COLO829 (cell line): Measurements from ENCODE around the gene TNFAIP8.

Experiments
- DNase-seq: peaks from one replicate; pipeline ENCODE4 v3.0.0; 2012; ENCODE audit warnings: low spot score

TNFAIP8 gene

DNA sequence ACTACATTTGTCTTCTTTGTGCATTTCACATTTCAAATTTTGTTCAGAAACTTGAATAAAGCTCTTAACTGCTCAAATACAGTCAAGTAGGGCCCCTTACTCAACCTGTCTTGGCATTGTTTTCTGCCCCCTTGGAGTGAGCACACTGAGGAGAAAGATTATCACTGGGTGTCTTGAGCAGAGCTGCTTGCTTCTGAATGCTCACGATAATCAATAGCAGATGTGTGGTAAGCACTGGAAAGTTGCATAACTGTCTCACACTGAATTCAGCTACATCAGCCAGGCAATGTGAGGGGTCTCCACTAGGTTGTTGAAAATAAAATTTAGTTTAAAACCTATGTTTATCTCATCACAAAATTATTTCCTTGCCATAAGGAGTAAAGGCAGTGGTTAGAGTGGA, 7.8 kb upstream of the TNFAIP8 start:
- DNase-seq: no peak

DNA sequence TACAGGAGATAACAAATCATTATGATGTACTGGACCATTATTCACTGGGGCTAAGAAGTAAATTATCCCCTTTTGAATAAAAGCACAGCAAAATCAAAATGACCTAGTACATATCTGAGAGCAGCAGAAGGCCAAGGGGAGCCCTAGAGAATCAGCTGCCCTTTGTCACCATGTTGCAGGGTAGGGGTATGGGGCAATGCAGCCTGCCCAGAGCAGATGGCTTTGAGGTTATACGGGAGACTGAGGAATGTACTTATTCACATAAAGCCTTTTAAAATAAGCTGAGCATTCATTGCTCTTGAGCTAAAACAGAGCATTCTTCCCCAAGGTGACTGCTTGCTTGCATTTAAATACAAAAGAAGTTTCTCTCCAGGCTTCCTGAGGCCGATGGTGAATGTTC, 2.6 kb upstream of the TNFAIP8 start:
- no peak for DNase-seq

DNA sequence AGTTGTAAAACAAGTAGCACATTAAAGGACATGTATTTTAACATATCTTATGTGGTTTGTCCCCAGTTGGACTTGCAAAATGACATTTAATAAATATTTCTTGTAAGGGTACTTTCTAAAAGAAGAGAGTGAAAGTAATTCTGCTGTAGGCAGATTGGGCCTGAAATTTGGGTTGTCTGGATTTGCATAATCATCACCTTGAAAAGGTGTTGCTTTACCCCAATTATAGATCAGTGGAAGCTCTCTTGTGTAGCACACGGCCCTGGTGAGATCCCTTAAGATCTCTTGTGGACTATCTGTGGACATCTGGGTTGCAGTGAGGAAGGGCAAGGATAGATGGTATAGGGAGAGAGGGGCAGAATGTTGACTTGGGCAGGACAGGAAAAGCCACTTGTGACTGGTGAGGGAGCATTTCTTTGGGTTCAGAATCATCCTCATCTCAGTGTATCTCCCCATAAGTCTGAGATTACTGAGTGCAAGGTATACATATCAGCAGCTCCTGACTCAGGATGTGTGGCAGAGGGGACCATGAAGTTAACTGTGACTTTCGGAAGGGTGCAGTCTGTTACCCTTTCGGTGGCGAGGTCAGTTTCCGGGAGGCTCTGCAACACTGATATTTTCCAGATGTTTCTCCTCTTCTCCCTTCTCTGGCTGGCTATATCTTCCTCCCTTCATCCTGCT, 2.0 kb upstream of the TNFAIP8 start:
- no peak for DNase-seq

DNA sequence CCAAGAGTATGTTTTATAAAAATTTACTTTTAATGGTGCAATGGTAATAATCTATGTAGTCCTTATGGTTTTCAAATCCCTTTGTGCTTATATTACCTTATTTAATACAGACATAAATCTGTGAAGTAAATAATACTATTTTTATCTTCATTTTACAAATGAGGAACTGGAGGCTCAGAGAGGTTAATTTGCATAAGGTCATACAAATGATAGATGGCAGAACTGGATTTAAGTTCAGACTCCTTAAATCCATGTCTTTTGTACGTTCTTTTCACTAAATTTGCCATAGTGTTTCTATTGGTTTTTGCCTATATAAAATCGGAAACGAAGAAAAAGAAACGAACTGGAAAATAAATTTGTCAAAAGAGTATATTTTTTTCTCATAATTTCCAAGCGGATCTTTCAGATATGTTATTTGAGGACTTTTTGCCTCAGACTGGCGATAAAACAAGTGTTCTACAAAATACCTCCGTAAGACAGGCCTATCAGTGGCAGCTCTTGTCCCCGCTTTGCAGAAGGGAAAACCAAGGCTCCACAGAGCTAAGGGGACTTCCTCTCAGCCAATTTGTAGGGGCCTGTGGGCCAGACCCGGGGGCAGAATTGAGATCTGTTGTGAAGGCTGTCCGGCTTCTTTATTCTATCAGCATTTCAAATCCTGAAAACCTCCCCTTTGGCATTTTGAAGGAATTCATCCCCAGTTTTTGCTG, 1.1 kb upstream of the TNFAIP8 start:
- DNase-seq: no peak

DNA sequence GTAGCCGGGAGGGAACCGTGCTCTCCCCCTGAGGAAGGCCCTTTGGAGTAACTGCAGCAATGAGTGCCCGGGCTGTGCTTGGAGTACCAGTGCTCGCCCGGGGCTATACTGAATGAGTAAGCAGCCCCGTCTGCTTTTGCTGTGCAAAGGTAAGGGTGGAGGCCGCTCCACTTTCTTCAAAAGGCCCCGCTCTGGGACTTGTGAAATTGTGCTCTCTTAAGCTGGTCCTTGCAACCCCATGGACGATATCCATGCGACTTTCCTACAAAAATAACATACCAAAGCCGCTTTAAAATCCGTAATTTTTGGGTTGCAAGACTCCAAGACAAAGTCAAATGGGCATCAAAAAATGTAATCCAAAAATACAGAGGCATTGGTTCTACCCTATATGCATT, 578 bp upstream of the TNFAIP8 start:
- DNase-seq: no peak

DNA sequence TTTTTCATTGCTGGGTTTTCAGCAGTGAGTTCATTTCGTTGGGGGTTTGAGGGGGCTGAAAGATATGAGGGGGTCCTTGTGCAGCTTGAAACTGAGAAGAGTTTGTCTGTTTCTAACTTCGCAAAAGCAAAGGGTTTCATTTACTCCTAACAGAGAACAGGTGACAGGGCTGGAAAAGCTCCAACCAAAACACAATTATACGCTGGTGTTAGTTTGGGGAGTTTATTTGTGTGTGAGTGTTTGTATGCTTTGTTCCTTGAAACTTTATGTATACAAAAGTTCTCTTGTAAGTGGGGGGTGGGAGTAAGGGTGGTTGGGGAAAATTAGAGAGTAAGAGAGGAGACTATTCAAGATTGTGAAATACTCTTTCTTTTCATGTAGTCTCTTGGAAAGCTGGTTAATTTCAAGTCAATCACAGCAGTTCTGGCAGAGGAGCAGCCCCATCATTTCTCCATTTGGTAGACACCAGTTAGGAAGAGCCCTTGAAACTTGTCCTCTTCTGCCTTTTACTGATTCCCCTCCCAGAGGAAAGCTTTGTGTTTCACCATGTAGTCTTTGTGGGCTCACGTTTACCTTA, 881 bp downstream of the TNFAIP8 start:
- peak; percentile 4 for DNase-seq

DNA sequence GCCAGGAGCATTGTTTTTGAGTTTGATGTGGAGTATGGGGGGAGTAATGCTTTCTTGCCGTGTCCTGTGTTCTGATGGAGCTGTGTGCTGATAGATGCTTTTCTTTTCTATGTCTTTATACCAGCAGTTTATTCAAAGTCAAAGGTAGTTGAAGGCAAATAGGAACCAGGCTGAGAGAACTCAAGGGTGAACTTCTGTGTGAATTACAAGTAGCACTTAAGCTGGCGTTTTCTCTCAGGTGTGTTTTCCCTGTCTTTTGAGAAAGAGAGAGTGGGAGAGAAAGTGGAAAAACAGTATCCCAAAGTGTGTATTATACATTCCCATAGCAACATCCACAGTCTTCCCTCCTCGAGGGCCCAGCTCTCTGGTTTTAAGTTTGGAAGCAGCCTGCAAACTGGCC, 1.5 kb downstream of the TNFAIP8 start:
- no peak for DNase-seq

DNA sequence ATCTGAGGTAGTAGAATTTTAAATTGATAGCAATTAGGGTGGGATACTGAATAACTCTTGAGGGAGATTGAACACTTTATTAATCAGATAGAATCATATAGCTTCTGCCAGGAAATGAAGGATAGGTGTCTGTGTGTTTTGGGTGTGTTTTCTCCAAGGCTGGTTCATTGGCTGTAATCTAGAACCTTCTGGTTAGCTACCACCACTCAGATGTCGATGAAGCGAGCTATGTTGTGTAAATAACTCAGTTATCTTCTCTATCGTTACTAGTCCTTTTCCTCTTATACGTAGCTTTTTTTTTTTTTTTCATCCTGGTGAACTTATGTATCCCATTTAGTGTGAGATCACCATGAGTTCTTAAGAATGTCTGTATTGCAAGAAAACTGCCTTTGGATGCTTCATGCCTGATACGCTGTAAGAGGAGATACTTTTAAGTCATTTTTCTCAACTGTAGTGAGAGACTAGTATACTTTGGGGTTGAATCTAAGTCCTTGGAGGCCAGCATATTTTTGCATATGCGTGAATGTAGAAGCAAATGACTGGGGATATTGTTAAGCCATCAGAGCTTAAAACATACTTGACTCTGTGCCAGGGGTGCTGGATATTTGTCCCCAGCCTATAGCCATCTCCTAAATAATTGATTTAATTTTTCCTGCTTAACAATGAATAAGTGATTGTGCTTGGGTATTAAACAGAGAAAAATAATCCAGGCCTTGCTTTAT, 2.1 kb downstream of the TNFAIP8 start:
- DNase-seq: no peak

DNA sequence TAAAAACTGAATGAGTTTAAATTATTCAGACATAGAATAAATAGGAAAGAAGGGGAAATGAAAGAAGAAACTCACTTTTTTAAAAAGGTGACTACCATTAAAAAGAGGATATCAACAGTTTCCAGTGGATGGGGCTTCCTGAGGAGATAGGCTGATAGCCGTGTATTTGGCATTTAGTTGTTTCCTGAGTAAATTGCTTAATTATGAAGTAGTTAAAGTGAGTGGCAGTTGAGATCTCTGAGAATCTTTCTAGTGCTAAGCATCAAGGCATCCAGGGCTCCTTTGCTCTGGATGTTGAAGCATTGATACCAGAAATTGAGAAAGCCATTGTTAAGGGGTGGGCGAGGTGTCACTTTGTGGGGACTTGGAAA, 2.7 kb downstream of the TNFAIP8 start:
- no peak for DNase-seq

DNA sequence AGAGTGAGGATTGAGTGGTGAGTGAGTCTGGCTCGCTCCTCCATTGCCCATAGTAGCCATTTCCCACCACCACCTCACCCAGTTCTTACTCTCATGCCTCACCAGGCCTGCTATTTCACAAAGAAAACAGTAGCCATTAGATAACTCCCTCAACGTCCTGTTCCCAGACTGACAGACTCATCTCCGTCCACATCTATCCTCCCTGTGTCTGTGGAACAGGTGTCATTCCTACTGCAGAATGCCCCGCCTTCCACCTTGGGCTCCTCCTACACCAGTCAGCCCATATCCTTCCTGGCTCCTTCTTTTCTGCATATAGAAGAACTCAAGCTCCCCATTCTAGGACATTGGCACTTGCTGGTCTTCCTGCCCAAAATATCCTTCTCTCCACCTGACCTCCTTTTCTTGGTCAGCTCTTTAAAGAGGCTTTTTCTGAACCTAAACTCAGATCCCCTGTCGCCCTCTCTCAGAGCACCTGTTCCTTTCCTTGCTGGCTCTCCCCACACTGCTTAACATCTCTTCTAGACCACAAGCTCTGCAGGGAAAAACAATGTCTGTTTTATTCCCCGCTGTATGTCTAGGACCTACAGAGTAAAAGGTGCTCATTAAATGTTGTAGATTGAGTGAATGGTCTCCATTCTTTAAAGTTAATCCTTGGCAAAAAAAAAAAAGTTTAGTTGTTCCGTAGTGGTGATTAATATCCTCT, 3.2 kb downstream of the TNFAIP8 start:
- peak; percentile 40 for DNase-seq

DNA sequence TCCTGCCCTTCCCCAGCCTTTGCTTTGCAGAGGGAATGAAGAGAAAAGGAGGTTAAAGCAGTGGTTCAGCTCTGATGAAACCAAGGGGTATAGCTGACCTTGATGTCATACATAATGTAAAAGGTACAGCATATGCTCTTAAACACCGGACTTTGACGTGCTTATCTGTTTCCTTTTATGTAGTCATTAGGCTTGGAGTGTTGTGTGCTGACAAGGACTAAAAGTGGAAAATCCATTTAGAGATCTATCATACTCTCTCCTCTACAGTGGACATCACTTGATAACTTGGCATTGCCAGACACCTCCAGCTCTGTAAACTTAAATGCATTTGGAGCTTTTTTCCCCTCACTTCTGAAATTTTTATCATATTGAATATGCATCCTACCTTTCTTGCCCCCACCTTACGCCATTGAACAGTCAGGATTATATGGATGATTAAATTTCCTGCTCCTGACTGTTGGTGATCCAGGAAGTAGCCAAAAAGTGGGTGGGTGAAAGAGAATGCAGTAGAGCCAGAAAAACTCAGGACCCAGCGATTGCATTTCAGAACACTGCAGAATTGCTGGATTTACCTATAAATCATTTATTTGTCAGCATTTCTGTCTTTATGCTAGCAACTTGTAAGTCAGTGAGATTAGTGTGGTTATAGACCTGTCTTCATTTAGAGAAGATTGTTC, 4.1 kb downstream of the TNFAIP8 start:
- no peak for DNase-seq

DNA sequence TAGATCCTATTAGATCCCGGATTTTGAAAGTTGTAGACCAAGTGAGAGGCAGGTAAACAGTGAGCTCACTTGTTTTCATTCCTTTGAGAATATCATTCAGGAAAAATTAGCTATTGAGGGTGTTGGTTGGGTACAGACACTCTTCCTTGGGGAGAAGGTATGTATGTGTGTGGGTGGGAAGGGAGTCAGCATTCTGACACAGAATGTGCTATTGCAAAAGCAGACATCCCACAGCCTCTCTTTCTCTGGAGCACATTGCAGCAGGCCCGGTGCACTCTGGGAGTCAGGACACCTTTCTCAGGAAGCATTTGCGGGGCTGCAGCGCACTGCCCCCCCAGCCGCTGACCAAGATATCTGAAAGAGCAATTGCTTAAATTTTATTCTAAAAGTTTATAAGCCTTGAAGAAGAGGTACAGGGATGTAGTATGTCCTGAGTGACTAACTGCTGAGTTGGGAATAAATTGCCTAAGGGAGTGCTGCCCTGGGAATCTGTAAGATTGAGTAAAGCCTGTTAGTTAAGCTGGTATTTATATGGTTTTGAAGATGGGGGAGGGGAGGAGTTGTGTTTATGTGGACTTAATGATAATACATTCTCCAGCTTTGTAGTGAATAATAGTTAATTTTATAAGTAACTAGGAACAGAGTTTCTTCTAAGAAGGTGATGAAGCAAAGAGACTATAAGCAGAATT, 5.2 kb downstream of the TNFAIP8 start:
- DNase-seq: no peak

DNA sequence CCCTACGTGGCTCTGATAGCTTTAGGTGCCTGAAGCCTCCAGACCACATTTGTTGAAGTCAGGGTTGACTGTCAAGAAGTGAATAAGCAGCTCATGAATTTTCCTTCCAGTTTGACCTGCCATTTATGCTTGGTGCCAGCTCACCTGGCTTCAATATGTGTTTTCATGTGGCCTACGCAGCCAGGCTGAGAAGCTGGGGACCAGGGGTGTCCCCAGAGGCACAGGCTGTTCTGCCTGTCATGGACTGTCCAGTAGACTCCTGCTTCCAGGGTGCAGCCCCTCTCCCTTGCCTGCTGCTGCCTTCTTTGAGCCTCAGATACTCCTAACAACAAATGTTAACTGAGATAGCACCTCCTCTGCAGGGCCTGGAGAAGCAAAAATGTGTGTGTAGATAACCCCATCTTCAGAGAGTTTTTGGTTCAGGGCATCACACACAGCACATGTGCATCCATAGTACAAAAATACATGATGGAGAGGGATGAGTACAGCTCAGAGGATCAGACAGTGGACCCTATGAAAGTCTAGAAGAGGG, 5.8 kb downstream of the TNFAIP8 start:
- DNase-seq: no peak

DNA sequence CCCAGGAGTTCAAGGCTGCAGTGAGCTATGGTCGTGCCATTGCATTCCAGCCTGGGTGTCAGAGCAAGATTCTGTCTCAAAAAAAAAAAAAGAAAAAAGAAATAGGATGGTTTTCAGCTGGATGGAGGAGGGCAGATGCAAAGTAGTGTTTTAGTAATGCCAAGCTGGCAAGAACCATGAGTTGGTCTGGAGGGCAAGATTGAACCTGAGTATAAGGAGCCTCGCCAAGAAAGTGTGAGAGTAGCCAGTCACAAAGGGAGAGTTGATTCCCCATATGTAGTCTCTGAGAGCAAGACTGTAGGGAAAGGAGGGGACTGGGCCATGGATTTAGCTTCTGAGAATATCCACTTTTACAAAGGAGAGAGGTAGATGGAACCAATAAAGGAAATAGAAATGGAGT, 6.9 kb downstream of the TNFAIP8 start:
- DNase-seq: no peak

DNA sequence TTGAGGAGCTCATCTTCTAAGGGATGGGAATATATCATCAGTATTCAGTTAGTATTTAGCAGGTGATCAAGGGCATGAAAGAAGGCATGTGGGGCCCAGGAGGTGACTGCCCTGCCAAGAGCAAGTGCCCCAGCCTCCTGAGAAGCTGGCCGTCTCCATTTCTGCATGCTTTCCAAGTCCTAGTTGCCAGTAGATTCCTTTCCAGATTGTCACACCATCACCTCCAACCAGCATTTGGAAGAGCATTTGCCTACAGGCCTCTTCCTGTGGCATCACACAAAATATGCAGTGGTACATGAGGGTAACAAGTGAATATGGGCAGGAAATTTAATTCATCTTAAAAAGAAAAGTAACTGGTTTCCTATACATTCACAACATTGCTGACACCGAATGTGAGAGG, 7.5 kb downstream of the TNFAIP8 start:
- no peak for DNase-seq

DNA sequence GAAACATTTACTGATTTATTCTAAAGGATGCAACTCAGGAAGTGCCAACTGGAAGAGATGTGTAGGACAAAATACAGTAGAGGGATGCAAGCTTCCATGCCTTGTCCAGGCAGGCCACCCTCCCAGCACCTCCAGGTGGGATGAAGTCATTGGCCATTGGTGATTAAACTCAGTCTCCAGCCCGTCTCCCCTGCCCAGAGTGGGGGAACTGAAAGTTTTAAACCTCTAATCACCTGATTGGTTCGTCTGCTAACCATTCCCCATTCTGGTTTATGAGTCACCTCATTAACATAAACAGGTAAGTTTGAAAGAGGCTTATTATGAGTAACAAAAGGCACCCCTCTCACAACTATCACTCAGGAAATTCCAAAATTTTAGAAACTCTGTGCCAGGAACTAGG, 8.1 kb downstream of the TNFAIP8 start:
- no peak for DNase-seq

DNA sequence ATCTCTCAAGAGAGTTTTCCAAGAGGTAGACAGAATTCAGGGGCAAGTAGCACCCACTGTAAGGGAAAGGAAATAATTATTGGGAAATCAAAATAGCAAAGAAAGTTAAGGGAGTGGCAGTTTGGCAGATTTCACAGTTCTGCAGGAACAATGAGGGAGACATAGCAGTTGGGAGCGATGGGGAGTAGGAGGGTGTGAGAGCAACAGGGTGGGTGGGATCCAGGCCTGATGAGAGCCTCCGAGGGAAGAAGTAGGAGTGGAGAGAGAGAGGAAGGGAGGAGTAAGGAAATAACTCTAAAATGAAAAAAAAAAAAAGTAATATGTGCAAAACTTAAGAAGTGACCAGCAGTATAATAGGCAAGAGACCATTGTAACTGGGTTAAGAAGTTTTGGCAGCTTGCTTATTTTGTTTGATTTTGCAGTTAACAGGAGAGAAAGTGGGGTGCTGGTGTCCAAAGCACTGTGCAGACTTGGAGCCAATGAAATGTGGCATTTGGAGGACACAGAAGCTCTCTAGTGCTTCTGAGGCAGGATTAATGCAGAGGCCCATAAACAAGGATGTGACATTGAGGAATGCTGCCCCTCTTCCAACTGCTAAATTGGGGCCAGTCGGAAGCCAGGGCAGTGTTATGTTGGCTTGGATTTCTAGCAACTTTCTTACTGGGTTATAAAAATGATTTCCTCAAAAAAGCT, 10.2 kb downstream of the TNFAIP8 start:
- DNase-seq: no peak

DNA sequence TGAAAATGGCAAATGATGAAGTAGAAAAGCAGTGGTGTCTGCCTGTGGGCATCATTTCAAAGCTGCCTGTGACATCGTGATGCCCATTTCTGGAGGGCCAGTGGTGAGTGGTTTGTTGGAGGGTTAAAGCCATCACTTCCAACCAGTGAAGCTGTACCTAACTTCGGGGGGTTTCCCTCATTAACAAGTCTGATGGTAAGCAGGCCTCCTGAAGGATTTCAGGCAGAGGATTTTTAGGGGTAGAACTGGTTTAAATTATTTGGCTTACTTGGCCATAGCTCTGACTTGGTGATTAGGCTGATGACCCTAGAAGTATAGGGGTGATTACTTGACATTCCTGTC, 10.7 kb downstream of the TNFAIP8 start:
- no peak for DNase-seq

DNA sequence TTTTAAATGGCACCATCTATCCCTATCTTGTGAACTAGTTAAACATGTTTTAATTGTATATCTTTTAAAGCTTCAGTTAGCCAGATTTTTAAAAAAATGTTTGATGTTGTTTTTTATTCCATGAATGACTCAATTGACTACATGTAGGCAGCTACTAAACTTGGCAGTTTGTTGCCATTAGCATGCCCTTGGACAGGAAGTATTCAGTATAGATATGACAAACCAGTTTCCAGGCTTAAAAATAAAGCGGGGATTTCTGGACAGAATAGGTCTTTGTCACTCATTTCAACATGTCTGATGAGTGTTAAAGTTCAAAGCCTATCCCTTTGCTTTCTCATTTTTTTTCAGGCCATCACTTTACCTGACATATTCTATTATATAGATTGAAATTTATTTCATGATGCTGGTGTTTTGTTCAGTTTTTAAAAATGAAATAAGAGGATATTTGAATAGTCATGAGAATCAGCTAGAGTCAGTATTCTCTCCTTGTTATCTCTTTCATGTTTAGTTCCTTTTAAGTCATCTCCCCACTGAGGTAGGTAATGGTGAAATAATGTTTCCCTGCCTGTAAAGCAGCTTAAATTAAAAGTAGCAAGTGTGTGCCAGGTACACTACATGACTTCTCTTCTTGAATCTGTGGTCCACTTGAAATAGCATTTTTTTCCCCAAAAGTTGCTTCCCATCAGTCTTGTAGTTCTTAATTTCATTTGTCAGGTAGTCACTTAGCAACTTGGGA, 11.9 kb downstream of the TNFAIP8 start:
- DNase-seq: peak; percentile 69

DNA sequence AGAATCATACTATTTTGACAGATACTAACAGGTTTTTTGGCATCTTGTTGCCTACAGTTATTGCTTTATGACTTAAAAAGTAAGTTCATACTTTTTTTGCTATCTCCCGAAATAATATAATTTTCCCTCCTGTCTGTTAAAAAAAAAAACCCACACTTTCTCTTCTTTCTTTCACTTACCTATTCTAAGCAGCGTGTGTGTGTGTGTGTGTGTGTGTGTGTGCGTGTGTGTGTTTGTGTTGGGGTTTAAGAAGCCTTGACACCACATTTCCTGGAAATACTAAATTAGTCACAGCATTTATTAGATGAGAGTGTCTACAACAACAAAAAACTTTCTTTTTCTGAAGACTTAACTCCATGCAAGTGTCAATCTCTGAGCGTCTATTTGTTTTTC, 12.4 kb downstream of the TNFAIP8 start:
- DNase-seq: no peak
